HepG2 (cell line): ENCODE results near the gene ALDH3B1. TPM values are rescaled to one million over a fixed set of nuclear protein-coding genes. Genes with fewer than 3 reads are reported as not detected.

ENCODE experiments used
- CBFB ChIP-seq: sonication (generic); formaldehyde crosslinking; IDR thresholded peaks from 2 replicates; pipeline ENCODE4 v1.4.0; 2020; ENCODE audit warnings: missing genetic modification reagents
- CHCHD3 ChIP-seq: sonication (generic); formaldehyde crosslinking; IDR thresholded peaks from 2 replicates; pipeline ENCODE4 v1.8.0; 2022; ENCODE audit warnings: mild to moderate bottlenecking, missing genetic modification reagents, moderate library complexity
- CREM ChIP-seq, 2 experiments: sonication (generic) in 1 of 2; formaldehyde crosslinking in 1 of 2; IDR thresholded peaks; 2 replicates each; pipeline versions ENCODE4 v1.4.0 to v1.6.1; 2016 to 2020; ENCODE audit warnings: antibody characterized with exemption in 1 of 2, mild to moderate bottlenecking in 1 of 2, missing genetic modification reagents in 1 of 2
- FOSL2 ChIP-seq: sonication (generic); formaldehyde crosslinking; IDR thresholded peaks from 2 replicates; pipeline ENCODE4 v1.4.0; 2020; ENCODE audit warnings: missing genetic modification reagents
- FOXO1 ChIP-seq: sonication (generic); formaldehyde crosslinking; IDR thresholded peaks from 2 replicates; pipeline ENCODE4 v1.4.0; 2020; ENCODE audit warnings: missing genetic modification reagents
- NFRKB ChIP-seq: fragments of 450-650 bp; IDR thresholded peaks from 2 replicates; pipeline ENCODE4 v1.6.1; 2017
- PLRG1 ChIP-seq: fragments of 450-650 bp; conservative IDR thresholded peaks from 2 replicates; pipeline ENCODE4 v1.6.1; 2016
- PTBP1 ChIP-seq: fragments of 200-400 bp; formaldehyde crosslinking; IDR thresholded peaks from 2 replicates; pipeline ENCODE4 v1.6.1; 2018; ENCODE audit warnings: low read length, low read depth; ENCODE audit not compliant: poor library complexity, severe bottlenecking
- SETDB1 ChIP-seq: sonication (generic); formaldehyde crosslinking; IDR thresholded peaks from 2 replicates; pipeline ENCODE4 v1.5.1; 2020; ENCODE audit warnings: missing genetic modification reagents, mild to moderate bottlenecking, borderline replicate concordance
- TCF12 ChIP-seq, 2 experiments: fragments of 450-650 bp in 1 of 2; sonication (generic) in 1 of 2; formaldehyde crosslinking in 1 of 2; IDR thresholded peaks; 2 replicates each; pipeline versions ENCODE4 v1.6.1 to v1.8.0; 2017 to 2022; ENCODE audit warnings: antibody characterized with exemption in 1 of 2, mild to moderate bottlenecking in 1 of 2, missing genetic modification reagents in 1 of 2, moderate library complexity in 1 of 2
- ZMYM4 ChIP-seq: sonication (generic); formaldehyde crosslinking; IDR thresholded peaks from 2 replicates; pipeline ENCODE4 v1.8.1; 2023; ENCODE audit warnings: mild to moderate bottlenecking, missing genetic modification reagents
- ZNF264 ChIP-seq: sonication (generic); formaldehyde crosslinking; IDR thresholded peaks from 2 replicates; pipeline ENCODE4 v1.4.0; 2020; ENCODE audit warnings: missing genetic modification reagents
- ZNF557 ChIP-seq: sonication (generic); formaldehyde crosslinking; IDR thresholded peaks from 2 replicates; pipeline ENCODE4 v1.4.0; 2020; ENCODE audit warnings: missing genetic modification reagents
- ZNF674 ChIP-seq: sonication (generic); formaldehyde crosslinking; IDR thresholded peaks from 2 replicates; pipeline ENCODE4 v1.5.0; 2020; ENCODE audit warnings: low read depth, mild to moderate bottlenecking, missing genetic modification reagents
- ZNF720 ChIP-seq: sonication (generic); formaldehyde crosslinking; IDR thresholded peaks from 2 replicates; pipeline ENCODE4 v1.4.0; 2020; ENCODE audit warnings: missing genetic modification reagents
- polyA plus RNA-seq, 8 experiments: library from polyadenylated mRNA; depleted of rRNA in 3 of 8; stranded (reverse) in 7 of 8; unstranded in 1 of 8; fragments of >200 nt; fragmentation: Illumina TruSeq in 4 of 8; extraction: Trizol in 4 of 8; gene quantifications; 2 replicates each; pipeline versions ENCODE4 v1.2.1 to v1.2.3, GENCODE V29; 2011 to 2016; ENCODE audit warnings: low read depth in 4 of 8, missing spikeins in 1 of 8, mixed read lengths in 1 of 8; ENCODE audit not compliant: insufficient read depth in 1 of 8
- total RNA-seq, 5 experiments: library from RNA; depleted of rRNA; stranded (reverse); fragments of >200 nt; fragmentation: Illumina TruSeq; extraction: Trizol; gene quantifications; 2 replicates each; pipeline ENCODE4 v1.2.3, GENCODE V29; 2016; ENCODE audit warnings: low read depth in 1 of 5
- TF ChIP-seq, protein P1 (sequence below): sonication (generic); formaldehyde crosslinking; IDR thresholded peaks from 2 replicates; pipeline ENCODE4 v1.8.1; 2023; ENCODE audit warnings: missing genetic modification reagents, inconsistent platforms, borderline replicate concordance
- TF ChIP-seq, protein P2 (sequence below): sonication (generic); formaldehyde crosslinking; IDR thresholded peaks from 2 replicates; pipeline ENCODE4 v1.9.0; 2021; ENCODE audit warnings: missing genetic modification reagents, borderline replicate concordance
- TF ChIP-seq, protein P3 (sequence below): sonication (generic); formaldehyde crosslinking; IDR thresholded peaks from 2 replicates; pipeline ENCODE4 v1.4.0; 2020; ENCODE audit warnings: mild to moderate bottlenecking, missing genetic modification reagents
- TF ChIP-seq, protein P4 (sequence below): sonication (generic); formaldehyde crosslinking; IDR thresholded peaks from 2 replicates; pipeline ENCODE4 v1.4.0; 2020; ENCODE audit warnings: missing genetic modification reagents, low read depth, mild to moderate bottlenecking, borderline replicate concordance

Gene ALDH3B1
- total and polyA plus RNA-seq, 2 of the 13 experiments (the other 11 are each of a cell fraction or from before 2014, with no cell fraction given) = 4.0 to 6.7 TPM

DNA sequence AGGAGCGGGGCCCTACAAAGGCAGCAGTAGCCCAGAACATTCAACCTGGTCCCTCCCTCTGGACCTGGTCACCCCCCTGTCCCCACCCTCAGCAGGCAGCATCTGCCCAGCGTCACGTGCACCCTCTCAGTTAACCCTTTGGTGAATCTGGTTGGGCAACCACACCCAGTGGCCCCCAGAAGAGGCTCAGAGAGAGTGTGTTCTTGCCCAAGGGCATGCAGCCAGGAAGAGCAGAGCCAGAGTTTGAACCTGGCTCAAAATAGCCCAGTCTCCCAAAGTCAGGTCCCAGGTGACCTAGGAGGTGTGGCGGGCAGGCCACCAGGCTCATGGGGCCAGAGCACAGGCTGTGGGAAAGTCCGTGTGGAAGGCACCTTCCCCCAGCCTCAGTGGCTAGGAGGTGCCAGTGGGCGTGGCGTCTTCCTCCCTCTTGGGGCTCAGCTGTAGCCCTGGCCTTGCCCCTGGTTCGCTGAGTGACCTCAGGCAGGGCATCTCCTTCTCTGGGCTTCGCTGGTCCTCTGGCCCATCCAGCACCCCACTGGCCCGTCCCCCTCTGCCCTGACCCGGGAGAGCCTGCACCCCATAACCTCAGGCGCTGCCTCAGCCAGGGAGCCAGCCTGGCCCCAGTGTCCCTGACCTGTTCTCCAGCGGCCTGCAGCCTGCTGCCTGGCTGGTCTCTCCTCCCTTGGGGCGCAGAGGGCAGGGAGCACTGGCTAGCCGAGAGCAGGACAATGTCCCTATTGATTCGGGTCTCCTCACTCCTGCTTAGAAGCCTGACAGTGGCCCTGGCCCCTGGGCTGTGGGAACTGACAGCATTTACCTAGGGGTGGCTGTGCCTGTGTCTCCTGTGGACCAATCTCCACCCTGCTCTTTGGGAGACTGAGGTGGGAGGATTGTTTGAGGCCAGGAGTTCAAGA is 7.0 kb downstream of the ALDH3B1 start (continued):
- TF ChIP-seq, protein P1, sequence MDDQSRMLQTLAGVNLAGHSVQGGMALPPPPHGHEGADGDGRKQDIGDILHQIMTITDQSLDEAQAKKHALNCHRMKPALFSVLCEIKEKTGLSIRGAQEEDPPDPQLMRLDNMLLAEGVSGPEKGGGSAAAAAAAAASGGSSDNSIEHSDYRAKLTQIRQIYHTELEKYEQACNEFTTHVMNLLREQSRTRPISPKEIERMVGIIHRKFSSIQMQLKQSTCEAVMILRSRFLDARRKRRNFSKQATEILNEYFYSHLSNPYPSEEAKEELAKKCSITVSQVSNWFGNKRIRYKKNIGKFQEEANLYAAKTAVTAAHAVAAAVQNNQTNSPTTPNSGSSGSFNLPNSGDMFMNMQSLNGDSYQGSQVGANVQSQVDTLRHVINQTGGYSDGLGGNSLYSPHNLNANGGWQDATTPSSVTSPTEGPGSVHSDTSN (CRISPR knock-in tag) = no peak
- TF ChIP-seq NFRKB (no peak), FOXO1 (CRISPR knock-in tag) (0 out of 2 replicates have a peak, but pooled peaks have one; percentile 21), PTBP1 (peak; percentile 43), ZNF720 (CRISPR knock-in tag) (no peak), ZNF674 (CRISPR knock-in tag) (no peak), FOSL2 (CRISPR knock-in tag) (peak; percentile 36; the same call in 1 of the 2 replicates), ZNF557 (CRISPR knock-in tag) (no peak), SETDB1 (CRISPR knock-in tag) (no peak), ZNF264 (CRISPR knock-in tag) (peak; percentile 80; the same call in 1 of the 2 replicates), CHCHD3 (no peak), CREM (IDR thresholded peaks at IDR 0.05) (peak; percentile 36; the same call in 1 of the 2 replicates), CREM (CRISPR knock-in tag; IDR thresholded peaks at IDR 0.05) (no peak), PLRG1 (no peak), ZMYM4 (CRISPR knock-in tag) (peak; percentile 64), CBFB (CRISPR knock-in tag) (no peak; the same call in 1 of the 2 replicates), TCF12 (IDR thresholded peaks at IDR 0.05) (no peak), TCF12 (CRISPR knock-in tag; IDR thresholded peaks at IDR 0.05) (0 out of 2 replicates have a peak, but pooled peaks have one; percentile 52)
- TF ChIP-seq, protein P2, sequence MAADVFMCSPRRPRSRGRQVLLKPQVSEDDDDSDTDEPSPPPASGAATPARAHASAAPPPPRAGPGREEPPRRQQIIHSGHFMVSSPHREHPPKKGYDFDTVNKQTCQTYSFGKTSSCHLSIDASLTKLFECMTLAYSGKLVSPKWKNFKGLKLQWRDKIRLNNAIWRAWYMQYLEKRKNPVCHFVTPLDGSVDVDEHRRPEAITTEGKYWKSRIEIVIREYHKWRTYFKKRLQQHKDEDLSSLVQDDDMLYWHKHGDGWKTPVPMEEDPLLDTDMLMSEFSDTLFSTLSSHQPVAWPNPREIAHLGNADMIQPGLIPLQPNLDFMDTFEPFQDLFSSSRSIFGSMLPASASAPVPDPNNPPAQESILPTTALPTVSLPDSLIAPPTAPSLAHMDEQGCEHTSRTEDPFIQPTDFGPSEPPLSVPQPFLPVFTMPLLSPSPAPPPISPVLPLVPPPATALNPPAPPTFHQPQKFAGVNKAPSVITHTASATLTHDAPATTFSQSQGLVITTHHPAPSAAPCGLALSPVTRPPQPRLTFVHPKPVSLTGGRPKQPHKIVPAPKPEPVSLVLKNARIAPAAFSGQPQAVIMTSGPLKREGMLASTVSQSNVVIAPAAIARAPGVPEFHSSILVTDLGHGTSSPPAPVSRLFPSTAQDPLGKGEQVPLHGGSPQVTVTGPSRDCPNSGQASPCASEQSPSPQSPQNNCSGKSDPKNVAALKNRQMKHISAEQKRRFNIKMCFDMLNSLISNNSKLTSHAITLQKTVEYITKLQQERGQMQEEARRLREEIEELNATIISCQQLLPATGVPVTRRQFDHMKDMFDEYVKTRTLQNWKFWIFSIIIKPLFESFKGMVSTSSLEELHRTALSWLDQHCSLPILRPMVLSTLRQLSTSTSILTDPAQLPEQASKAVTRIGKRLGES = no peak
- TF ChIP-seq, protein P3, sequence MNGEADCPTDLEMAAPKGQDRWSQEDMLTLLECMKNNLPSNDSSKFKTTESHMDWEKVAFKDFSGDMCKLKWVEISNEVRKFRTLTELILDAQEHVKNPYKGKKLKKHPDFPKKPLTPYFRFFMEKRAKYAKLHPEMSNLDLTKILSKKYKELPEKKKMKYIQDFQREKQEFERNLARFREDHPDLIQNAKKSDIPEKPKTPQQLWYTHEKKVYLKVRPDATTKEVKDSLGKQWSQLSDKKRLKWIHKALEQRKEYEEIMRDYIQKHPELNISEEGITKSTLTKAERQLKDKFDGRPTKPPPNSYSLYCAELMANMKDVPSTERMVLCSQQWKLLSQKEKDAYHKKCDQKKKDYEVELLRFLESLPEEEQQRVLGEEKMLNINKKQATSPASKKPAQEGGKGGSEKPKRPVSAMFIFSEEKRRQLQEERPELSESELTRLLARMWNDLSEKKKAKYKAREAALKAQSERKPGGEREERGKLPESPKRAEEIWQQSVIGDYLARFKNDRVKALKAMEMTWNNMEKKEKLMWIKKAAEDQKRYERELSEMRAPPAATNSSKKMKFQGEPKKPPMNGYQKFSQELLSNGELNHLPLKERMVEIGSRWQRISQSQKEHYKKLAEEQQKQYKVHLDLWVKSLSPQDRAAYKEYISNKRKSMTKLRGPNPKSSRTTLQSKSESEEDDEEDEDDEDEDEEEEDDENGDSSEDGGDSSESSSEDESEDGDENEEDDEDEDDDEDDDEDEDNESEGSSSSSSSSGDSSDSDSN (CRISPR knock-in tag) = peak; percentile 95
- TF ChIP-seq, protein P4, sequence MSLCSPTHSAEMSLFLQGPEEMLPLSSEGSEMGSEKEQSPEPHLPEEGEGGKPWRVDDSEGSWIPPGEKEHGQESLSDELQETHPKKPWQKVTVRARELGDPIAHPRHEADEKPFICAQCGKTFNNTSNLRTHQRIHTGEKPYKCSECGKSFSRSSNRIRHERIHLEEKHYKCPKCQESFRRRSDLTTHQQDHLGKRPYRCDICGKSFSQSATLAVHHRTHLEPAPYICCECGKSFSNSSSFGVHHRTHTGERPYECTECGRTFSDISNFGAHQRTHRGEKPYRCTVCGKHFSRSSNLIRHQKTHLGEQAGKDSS (CRISPR knock-in tag) = peak; percentile 98
